ENCODE data around the gene PAXX. TPM values are rescaled to one million over a fixed set of nuclear protein-coding genes. Genes with fewer than 3 reads are reported as not detected.

Gene PAXX
- total RNA-seq, 1 donor from 2014 or later, result 84.9 TPM

DNA sequence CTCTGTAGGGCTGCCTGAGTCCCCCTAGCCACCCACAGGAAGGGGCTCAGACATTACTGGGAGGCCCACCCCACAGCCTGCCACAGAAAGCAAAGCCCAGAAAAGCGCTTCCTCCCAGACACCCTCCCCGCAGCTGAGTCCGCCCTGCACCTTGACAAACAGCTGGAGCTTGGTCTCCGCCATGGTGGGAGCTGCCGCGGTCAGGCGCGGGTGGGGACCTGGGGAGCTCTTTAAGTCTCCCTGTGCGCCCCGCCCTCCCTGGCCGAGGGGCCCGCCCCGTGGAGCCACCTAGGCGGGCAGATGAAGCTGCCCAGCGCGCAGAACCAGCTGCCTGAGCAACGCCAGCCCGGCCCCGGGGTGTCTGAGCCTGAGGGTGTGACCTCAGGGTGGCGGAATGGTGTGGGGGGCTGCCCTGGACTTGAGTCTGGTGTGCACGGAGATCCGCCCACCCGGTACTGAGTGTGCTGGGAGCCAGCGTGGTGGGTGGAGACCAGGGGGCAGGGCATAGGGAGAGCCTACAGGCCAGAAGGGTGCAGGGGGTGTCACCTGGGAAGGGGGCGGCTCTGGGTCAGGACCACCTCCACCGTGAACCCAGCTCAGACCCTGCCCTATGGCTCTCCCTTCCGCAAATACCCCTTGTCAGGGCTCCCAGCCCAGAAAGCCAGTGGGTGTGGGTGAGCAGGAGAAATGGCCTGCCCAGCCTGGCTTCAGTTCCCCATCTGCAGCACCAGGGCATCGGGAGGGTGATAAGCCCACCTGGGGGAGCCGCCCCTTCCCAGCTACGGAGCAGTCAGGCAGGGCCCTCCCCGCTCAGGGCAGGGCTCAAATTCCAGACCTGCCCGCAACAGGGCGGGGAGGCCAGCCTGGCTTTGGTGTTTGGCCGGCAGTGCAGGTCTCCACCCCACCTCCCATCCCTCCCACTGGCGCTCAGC lies 4.4 kb downstream of the PAXX start, which contains the start of gene CLIC3:
CLIC3 (minus strand) TSS at position 208 of the 932 bp plus-strand sequence; CDS start at position 183, 25 bp downstream.
- Mint-ChIP-seq H3K4me3 (no peak within 1 kb of the TSS), H3K4me1 (peaks cover 8% of the 10 kb centered on the region)

DNA sequence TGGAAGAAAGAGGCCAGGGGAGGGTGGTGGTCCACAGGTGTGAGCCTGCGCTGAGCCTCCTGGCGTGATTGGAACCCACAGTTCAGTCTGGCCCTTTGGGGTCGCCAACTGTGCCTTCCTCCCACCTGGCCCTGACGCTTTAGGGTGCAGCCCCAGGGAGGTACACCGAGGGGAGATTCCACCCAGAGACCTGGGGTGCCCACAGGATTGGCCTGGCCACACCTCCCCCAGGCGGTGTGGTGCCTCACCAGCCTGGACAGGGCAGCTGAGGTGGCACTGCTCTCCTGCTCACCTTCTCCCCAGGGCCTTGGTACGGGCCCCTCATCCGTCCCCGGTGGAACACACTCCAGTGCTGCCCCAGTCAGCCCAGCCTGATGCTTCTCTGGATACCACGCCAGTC lies 5.1 kb downstream of the PAXX start:
- no peak for TF ChIP-seq CTCF (conservative IDR thresholded peaks at IDR 0.05)
- Mint-ChIP-seq H3K4me3 (peak overlapping the region; percentile 69), H3K27ac (ENCODE audit: unreplicated experiment) (no peak overlapping the region)

More for the DNA sequence above, 4.4 kb downstream of the PAXX start, which contains the start of gene CLIC3:
- no peaks in the 10 kb centered on the region for H3K9me3 Mint-ChIP-seq
- peaks cover 11% of the 10 kb centered on the region for H3K27me3 Mint-ChIP-seq (ENCODE audit: low read depth)
- no peak within 1 kb of the TSS for H3K27ac Mint-ChIP-seq (ENCODE audit: unreplicated experiment)
- H3K36me3 Mint-ChIP-seq (ENCODE audit: low read depth), result no peaks in the 10 kb centered on the region
- DNase-seq (ENCODE audit: low read depth, low spot score), result no peak
- TF ChIP-seq CTCF (conservative IDR thresholded peaks at IDR 0.05), result no peak

DNA sequence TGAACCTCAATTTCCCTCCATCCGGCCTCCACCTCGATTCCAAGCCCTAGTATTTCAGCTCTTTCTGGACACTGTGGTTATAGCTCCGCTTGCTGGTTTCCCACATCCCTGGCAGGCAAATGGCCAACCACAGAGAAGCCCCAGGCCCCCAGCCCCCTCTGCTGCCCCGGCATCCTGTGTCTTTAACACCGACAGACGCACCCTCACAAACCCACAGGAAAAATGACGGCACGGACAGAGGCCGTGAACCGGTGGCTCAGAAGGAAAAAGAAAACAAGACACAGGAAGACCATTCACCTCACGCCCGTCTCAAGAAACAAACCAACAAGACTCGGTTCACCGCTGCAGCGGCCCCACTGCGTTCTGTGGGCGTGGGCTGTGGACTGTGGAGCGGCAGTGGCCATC lies 5.6 kb downstream of the PAXX start:
- no peak for DNase-seq (ENCODE audit: low read depth, low spot score)
- H3K36me3 Mint-ChIP-seq (ENCODE audit: low read depth), result no peaks in the 10 kb centered on the region
- H3K4me1 Mint-ChIP-seq, result peaks cover 8% of the 10 kb centered on the region
- H3K27ac Mint-ChIP-seq (ENCODE audit: unreplicated experiment), result no peak overlapping the region
- H3K27me3 Mint-ChIP-seq (ENCODE audit: low read depth), result peaks cover 11% of the 10 kb centered on the region
- H3K4me3 Mint-ChIP-seq, result peak overlapping the region; percentile 69
- H3K9me3 Mint-ChIP-seq, result no peaks in the 10 kb centered on the region
- no peak for TF ChIP-seq CTCF (conservative IDR thresholded peaks at IDR 0.05)

More for the DNA sequence above, 5.1 kb downstream of the PAXX start:
- DNase-seq (ENCODE audit: low read depth, low spot score), result no peak
- Mint-ChIP-seq H3K27me3 (ENCODE audit: low read depth) (peaks cover 11% of the 10 kb centered on the region), H3K9me3 (no peaks in the 10 kb centered on the region), H3K4me1 (peaks cover 8% of the 10 kb centered on the region), H3K36me3 (ENCODE audit: low read depth) (no peaks in the 10 kb centered on the region)

GRCh38 chr9:137000177-137000930 lies 8.1 kb downstream of the PAXX start:
- no peaks in the 10 kb centered on the region for H3K9me3 Mint-ChIP-seq
- no peak for TF ChIP-seq CTCF (conservative IDR thresholded peaks at IDR 0.05)
- peaks cover 11% of the 10 kb centered on the region for H3K27me3 Mint-ChIP-seq (ENCODE audit: low read depth)
- H3K4me1 Mint-ChIP-seq, result peaks cover 8% of the 10 kb centered on the region
- peak overlapping the region; percentile 57 for H3K4me3 Mint-ChIP-seq
- H3K27ac Mint-ChIP-seq (ENCODE audit: unreplicated experiment), result no peak overlapping the region
- DNase-seq (ENCODE audit: low read depth, low spot score), result no peak
- no peaks in the 10 kb centered on the region for H3K36me3 Mint-ChIP-seq (ENCODE audit: low read depth)

DNA sequence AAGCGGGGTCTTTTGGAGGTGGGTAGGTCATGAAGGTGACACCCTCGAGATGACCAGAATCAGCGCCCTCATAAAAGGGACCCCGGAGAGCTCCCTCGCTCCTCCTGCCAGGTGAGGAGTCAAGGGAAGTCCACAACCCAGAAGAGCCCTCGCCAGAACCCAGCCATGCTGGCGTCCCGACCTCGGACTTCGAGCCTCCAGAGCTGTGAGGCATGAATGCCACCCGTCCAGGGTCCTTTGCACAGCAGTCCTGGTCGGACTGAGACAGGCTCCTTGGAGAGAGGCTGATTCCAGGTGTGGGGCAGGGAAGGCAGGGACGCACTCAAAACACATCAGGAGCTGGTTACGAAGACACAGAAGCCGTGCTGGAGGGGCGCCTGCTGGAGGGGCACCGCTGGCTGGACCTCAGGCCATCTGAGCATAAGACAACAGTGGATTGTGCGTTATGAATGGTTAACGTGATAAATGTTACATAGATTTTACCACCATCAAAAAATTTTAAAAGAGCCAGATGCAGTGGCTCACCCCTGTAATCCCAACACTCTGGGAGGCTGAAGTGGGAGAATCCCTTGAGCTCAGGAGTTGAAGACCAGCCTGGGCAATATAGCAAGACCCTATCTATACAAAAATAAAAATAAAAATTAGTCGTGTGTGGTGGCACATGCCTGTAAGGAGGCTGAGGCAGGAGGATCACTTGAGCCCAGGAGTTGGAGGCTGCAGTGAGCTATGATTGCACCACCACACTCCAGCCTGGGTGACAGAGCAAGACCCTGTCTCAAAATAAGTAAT lies 9.8 kb downstream of the PAXX start:
- no peak overlapping the region for H3K27ac Mint-ChIP-seq (ENCODE audit: unreplicated experiment)
- no peak for TF ChIP-seq CTCF (conservative IDR thresholded peaks at IDR 0.05)
- H3K36me3 Mint-ChIP-seq (ENCODE audit: low read depth), result no peaks in the 10 kb centered on the region
- peaks cover 8% of the 10 kb centered on the region for H3K27me3 Mint-ChIP-seq (ENCODE audit: low read depth)
- H3K4me1 Mint-ChIP-seq, result peaks cover 8% of the 10 kb centered on the region
- no peak overlapping the region for H3K4me3 Mint-ChIP-seq
- DNase-seq (ENCODE audit: low read depth, low spot score), result no peak
- H3K9me3 Mint-ChIP-seq, result no peaks in the 10 kb centered on the region

All from neural crest cell (in vitro differentiated cells).